HL-60/S4 treated with retinoic acid at 250 ng/mL for 4 days and 3 days (cell line): ENCODE data around the gene MED12.

Experiments
- in situ Hi-C: fragments of 300-500 bp; cut with MboI; formaldehyde crosslinking; loops from 2 replicates; pipeline ENCODE4 v1.7.0; 2022; ENCODE audit warnings: low sequenced_read_pairs

Gene MED12

GRCh38 chrX:71191248-71191647, 72.9 kb downstream of the MED12 start:
- in situ Hi-C loops, result no loop called here
